DOHH2 (cell line): Measurements from ENCODE around the gene NAV2.

Experiments
- H3F3A ChIP-seq: fragments of 200-600 bp; sonication (generic), shearing (Covaris generic); 2 replicates; pipeline ENCODE4 v1.6.0; 2016; ENCODE audit warnings: antibody characterized with exemption, mild to moderate bottlenecking; ENCODE audit not compliant: control insufficient read depth, insufficient read depth
- H3K27ac ChIP-seq: fragments of 200-600 bp; sonication (generic); 2 replicates; pipeline ENCODE4 v1.5.1; 2014; ENCODE audit warnings: low read depth, mild to moderate bottlenecking, low read length, moderate library complexity
- H3K27me3 ChIP-seq: fragments of 200-600 bp; sonication (generic); 2 replicates; pipeline ENCODE4 v1.6.1; 2014; ENCODE audit warnings: mild to moderate bottlenecking, low read length, mixed read lengths; ENCODE audit not compliant: control insufficient read depth
- H3K36me3 ChIP-seq: fragments of 200-600 bp; sonication (generic); 2 replicates; pipeline ENCODE4 v1.6.1; 2014; ENCODE audit warnings: mild to moderate bottlenecking, low read length, moderate library complexity, mixed read lengths; ENCODE audit not compliant: control insufficient read depth
- H3K4me1 ChIP-seq: fragments of 200-600 bp; sonication (generic); 2 replicates; pipeline ENCODE4 v1.6.1; 2014; ENCODE audit warnings: mild to moderate bottlenecking, low read length, mixed read lengths; ENCODE audit not compliant: control insufficient read depth
- H3K4me2 ChIP-seq: fragments of 200-600 bp; sonication (generic); 2 replicates; pipeline ENCODE4 v1.6.0; 2014; ENCODE audit warnings: mild to moderate bottlenecking, low read length, moderate library complexity
- H3K4me3 ChIP-seq: fragments of 200-600 bp; sonication (generic); 2 replicates; pipeline ENCODE4 v1.5.1; 2014; ENCODE audit warnings: mild to moderate bottlenecking, low read length, mixed read lengths
- H3K79me2 ChIP-seq: fragments of 200-600 bp; sonication (generic); 2 replicates; pipeline ENCODE4 v1.6.1; 2014; ENCODE audit warnings: mild to moderate bottlenecking, low read length, mixed read lengths; ENCODE audit not compliant: control insufficient read depth
- H3K9me2 ChIP-seq: fragments of 200-600 bp; sonication (generic); replicated peaks from 2 replicates; pipeline ENCODE4 v1.6.1; 2014; ENCODE audit warnings: mild to moderate bottlenecking, low read length, mixed read lengths; ENCODE audit not compliant: control insufficient read depth
- H3K9me3 ChIP-seq: fragments of 200-600 bp; sonication (generic); 2 replicates; pipeline ENCODE4 v1.6.1; 2014; ENCODE audit warnings: antibody characterized with exemption, low read length, mixed read lengths; ENCODE audit not compliant: control insufficient read depth, insufficient read depth
- H4K20me1 ChIP-seq: fragments of 200-600 bp; sonication (generic); 2 replicates; pipeline ENCODE4 v1.6.0; 2014; ENCODE audit warnings: low read depth, mild to moderate bottlenecking, antibody characterized with exemption, low read length, moderate library complexity; ENCODE audit not compliant: control insufficient read depth, insufficient read depth
- EZH2phosphoT487 ChIP-seq: fragments of 200-600 bp; sonication (generic); IDR thresholded peaks from 2 replicates; pipeline ENCODE4 v1.6.1; 2017; ENCODE audit warnings: borderline replicate concordance, mild to moderate bottlenecking, antibody characterized with exemption, low read length, moderate library complexity, mixed read lengths
- TF ChIP-seq, protein P1 (sequence below): fragments of 200-600 bp; sonication (generic); IDR thresholded peaks from one replicate; pipeline ENCODE4 v1.5.1; 2014; ENCODE audit warnings: antibody characterized with exemption, mild to moderate bottlenecking, low read depth, low read length; ENCODE audit not compliant: poor library complexity, severe bottlenecking

NAV2 gene

DNA sequence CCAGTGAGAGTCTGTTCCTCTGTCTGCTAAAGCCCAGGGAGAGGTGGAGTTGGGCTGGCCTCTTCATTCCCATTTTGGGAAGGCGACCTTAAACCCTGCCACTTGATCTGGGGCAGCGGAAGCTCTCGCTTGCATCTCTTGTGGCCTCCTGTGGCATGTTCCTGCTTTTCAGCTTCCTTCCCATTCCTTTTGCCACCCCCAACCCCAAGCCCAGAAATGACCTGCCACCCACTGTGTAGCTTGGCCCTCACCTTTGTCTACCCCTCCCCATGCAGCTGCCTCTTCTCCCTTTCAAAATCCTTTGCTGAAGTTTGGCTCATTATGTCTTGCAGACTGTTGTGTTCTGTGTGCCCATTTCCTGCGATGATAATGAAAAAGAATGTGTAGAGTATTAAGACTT lies 337.4 kb downstream of the NAV2 start:
- Histone ChIP-seq H3K36me3 (no peaks in the 10 kb centered on the region), H3K4me2 (no peak overlapping the region), H3F3A (no peaks in the 10 kb centered on the region)

DNA sequence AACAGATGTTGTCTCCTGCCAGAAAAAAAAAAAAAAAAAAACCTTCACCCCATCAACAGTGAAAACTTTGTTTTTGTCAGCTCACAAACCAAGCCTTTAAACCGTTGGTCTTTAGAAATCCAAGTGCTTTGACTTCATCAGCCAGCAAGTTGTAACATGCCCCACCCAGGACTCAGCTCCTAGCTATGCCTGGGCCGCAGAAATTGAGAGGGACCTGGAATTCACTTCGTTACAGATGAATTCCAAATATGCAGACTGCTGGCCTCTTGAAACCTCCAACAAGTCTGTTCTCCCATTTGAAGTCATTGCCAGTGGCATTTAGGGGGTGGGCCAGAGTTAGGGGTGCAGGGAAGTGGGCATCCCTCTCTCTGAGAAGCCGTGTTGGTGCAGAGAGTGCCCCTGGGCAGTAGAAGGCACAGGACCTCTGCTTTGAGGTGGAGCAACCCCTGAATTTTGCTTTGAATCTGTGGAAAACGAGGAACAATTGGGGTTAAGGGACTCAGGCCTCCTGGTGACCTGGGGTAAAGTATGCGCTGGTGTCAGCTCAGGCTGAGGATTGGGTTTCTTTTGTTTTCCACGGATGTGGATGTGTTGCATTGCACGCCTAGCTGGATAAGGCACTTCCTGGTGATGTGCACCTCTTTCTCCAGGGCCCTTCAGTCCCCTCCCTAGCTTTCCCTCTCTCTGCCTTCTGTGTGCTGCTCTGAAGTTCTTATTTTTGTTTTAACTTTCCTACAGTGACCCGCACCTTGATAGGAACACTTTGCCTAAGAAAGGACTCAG lies 338.1 kb downstream of the NAV2 start:
- no peaks in the 10 kb centered on the region for H3K27me3 ChIP-seq
- H3K4me2 ChIP-seq, result no peak overlapping the region
- H4K20me1 ChIP-seq, result no peaks in the 10 kb centered on the region
- H3K4me1 ChIP-seq, result peaks cover 6% of the 10 kb centered on the region; the same call in 1 of the 2 replicates
- H3F3A ChIP-seq, result no peaks in the 10 kb centered on the region
- H3K27ac ChIP-seq, result no peak overlapping the region
- H3K9me3 ChIP-seq, result no peaks in the 10 kb centered on the region
- no peaks in the 10 kb centered on the region for H3K9me2 ChIP-seq
- no peak for TF ChIP-seq EZH2phosphoT487
- TF ChIP-seq, protein P1, sequence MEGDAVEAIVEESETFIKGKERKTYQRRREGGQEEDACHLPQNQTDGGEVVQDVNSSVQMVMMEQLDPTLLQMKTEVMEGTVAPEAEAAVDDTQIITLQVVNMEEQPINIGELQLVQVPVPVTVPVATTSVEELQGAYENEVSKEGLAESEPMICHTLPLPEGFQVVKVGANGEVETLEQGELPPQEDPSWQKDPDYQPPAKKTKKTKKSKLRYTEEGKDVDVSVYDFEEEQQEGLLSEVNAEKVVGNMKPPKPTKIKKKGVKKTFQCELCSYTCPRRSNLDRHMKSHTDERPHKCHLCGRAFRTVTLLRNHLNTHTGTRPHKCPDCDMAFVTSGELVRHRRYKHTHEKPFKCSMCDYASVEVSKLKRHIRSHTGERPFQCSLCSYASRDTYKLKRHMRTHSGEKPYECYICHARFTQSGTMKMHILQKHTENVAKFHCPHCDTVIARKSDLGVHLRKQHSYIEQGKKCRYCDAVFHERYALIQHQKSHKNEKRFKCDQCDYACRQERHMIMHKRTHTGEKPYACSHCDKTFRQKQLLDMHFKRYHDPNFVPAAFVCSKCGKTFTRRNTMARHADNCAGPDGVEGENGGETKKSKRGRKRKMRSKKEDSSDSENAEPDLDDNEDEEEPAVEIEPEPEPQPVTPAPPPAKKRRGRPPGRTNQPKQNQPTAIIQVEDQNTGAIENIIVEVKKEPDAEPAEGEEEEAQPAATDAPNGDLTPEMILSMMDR, result no peak
- H3K4me3 ChIP-seq, result no peak overlapping the region
- H3K36me3 ChIP-seq, result no peaks in the 10 kb centered on the region
- no peaks in the 10 kb centered on the region for H3K79me2 ChIP-seq

More for the DNA sequence above, 337.4 kb downstream of the NAV2 start:
- Histone ChIP-seq H3K4me3 (no peak overlapping the region), H3K79me2 (no peaks in the 10 kb centered on the region), H3K9me2 (no peaks in the 10 kb centered on the region), H3K27ac (no peak overlapping the region), H3K9me3 (no peaks in the 10 kb centered on the region), H4K20me1 (no peaks in the 10 kb centered on the region), H3K4me1 (peaks cover 6% of the 10 kb centered on the region; the same call in 1 of the 2 replicates), H3K27me3 (no peaks in the 10 kb centered on the region)
- TF ChIP-seq, protein P1, result no peak
- no peak for TF ChIP-seq EZH2phosphoT487

DNA sequence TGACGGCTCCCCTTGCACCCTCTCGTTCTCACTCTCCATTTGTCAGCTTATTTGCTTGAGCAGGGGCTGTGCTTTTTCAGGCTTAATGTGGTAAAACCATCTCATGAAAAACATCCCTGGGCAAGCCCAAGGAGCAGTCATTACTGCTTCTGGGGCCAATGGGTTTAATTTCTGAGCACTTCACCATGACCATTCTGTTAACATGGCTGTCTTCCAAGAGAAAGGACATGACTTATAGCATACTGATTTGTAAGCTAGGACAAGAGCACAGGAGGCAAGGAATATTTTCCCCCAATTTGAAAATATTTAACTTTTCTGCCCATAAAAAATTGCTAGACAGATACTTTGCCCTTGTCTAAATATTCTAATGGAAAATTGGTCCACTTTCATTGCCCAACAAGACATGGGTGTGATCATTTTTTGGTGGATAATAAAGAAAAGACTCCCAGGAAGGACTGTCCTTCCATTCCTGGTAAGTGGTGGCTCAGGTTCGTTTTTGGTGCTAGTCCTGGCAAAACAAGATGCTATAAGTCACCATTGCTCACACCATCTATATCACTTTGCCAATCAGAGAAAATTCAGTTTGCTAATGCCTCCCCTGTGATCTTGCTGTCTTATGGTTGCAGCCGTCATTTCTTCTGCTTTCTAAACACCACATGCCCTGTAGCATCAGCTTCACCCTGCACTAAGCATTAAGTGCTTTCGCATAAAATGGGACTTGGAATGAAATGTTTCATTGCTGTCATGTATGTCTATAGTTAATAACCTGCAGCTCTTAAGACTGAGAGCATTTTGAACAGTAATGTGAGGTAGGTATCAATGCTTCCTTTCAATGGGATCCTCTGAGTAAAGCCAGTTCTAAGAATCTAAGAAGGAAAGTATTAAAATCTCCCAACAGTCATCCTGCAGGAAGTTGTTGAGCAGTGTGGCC lies 339.1 kb downstream of the NAV2 start:
- TF ChIP-seq, protein P1, result no peak
- no peak for TF ChIP-seq EZH2phosphoT487
- H3K27me3 ChIP-seq, result no peaks in the 10 kb centered on the region
- H3F3A ChIP-seq, result no peaks in the 10 kb centered on the region
- H4K20me1 ChIP-seq, result no peaks in the 10 kb centered on the region
- H3K36me3 ChIP-seq, result no peaks in the 10 kb centered on the region
- no peaks in the 10 kb centered on the region for H3K9me2 ChIP-seq
- no peak overlapping the region for H3K4me3 ChIP-seq
- H3K4me1 ChIP-seq, result peaks cover under 1% of the 10 kb centered on the region; the same call in 1 of the 2 replicates
- no peak overlapping the region for H3K27ac ChIP-seq
- H3K9me3 ChIP-seq, result no peaks in the 10 kb centered on the region
- H3K4me2 ChIP-seq, result no peak overlapping the region
- no peaks in the 10 kb centered on the region for H3K79me2 ChIP-seq
